H1 (cell line): ENCODE results near the gene GAS6. TPM values are rescaled to one million over a fixed set of nuclear protein-coding genes. Genes with fewer than 3 reads are reported as not detected.

ENCODE experiments used
- SIX5 ChIP-seq: IDR thresholded peaks from 2 replicates; pipeline ENCODE4 v1.6.1; 2011; ENCODE audit warnings: mild to moderate bottlenecking, low read depth, low read length
- polyA plus RNA-seq, 7 experiments: library from polyadenylated mRNA; depleted of rRNA in 3 of 7; stranded (reverse) in 5 of 7; unstranded in 2 of 7; fragments of >200 nt in 5 of 7; fragments of 200-250 nt in 2 of 7; gene quantifications; 1 replicate in 5 of 7; 2 replicates in 1 of 7; 4 replicates in 1 of 7; pipeline versions ENCODE4 v1.2.1 to v1.2.3, GENCODE V29; 2011 to 2013; ENCODE audit warnings: missing spikeins in 2 of 7, mixed read lengths in 2 of 7
- total RNA-seq: library from RNA; stranded (reverse); fragmentation: NEBNext Ultra II Directional; extraction: Animal tissue kit (Norgen Biotek cat#: 25700); gene quantifications from 2 replicates; pipeline ENCODE4 v1.2.1, GENCODE V29; 2021

GAS6 gene
- total and polyA plus RNA-seq, 2 of the 8 experiments (the other 6 are each of a cell fraction or from before 2014, with no cell fraction given): 18.6 to 31.0 TPM

DNA sequence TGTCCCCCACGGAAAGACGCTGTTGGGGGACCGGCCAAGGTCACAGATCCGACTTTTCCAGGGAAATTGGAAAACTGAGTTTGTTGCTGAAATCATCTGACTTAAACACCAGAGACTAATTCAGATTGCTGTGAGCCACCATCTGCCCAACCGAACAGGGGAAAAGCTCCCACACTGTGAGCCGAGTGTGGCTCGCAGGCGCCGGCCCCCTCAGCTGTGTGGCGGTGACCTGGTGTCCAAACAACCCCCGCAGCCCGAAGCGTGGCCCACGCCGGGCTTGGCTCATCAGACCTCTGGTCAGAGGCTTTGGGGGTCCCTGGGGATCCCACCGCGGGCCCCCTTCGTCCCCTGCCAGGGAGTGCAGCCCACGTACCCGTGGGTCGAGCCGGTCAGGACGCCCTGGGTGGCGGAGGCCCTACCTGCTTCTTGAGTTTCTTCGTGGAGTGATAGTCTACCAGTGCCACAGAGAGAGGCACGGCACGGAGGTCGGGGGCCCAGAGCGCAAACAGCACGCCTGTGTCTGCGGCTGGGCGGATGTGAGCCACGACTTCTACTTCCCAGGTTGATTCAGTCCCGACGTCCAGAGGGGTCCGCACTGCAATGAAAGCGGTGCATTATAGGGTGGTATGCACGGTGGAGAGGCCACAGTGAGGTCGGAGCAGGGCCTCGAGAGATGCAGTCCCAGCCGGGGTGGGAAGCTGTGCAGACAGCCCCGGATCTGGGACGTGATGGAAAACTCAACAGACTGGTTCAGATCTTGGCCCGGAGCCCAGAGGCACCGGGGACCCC lies 40.7 kb downstream of the GAS6 start (continued):
- TF ChIP-seq SIX5: no peak
- TF ChIP-seq, all 59 proteins: peak for 0
